NCI-H69 (cell line): ENCODE measurements around the gene VDR.
A peak's percentile ranks its signal among the peaks of the same experiment; 100 is the strongest.
"Not testable (repeated sequence)": the region's sequence is repeated elsewhere in the genome, so short reads cannot be mapped to it uniquely, and the experiment has no call there.

Experiments used
- DNase-seq: peaks from one replicate; lab custom pipeline; 2025; lab: John Stamatoyannopoulos, UW

The VDR gene

DNA sequence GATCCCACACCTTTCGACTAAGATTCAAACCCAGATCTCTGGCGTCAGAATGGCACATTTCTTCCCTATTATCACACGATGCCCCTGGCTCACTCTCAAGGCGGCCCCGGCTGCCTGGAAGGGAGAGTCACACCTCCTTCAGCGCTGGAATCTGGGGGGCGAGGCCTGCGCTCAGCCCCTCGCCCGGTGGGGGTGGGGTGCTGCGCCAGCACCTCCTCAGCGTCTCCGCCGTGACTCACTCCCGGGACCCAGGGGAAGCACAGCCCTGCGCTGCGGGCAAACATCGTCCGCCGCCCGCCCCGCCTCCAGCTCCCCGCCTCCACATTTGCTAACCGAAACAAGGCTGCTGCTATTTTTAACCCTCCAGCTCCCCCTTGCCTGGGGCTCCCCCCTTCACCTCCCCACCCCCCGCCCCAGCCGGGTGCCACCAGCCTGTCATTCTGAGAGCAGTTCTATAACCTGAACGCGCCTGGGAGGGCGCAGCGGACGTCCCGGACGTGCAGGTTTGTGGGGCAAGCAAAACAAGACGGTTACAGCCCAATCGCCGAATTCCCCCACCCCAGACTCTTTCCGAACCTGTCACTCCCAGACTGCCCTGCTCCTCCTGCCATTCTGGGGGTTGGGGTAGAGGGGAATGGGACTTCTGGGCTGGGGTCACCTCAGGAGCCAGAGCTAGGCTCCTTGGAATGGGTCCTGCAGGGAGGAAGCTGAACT lies 91.8 kb downstream of the VDR start:
- peak; percentile 66 for DNase-seq

DNA sequence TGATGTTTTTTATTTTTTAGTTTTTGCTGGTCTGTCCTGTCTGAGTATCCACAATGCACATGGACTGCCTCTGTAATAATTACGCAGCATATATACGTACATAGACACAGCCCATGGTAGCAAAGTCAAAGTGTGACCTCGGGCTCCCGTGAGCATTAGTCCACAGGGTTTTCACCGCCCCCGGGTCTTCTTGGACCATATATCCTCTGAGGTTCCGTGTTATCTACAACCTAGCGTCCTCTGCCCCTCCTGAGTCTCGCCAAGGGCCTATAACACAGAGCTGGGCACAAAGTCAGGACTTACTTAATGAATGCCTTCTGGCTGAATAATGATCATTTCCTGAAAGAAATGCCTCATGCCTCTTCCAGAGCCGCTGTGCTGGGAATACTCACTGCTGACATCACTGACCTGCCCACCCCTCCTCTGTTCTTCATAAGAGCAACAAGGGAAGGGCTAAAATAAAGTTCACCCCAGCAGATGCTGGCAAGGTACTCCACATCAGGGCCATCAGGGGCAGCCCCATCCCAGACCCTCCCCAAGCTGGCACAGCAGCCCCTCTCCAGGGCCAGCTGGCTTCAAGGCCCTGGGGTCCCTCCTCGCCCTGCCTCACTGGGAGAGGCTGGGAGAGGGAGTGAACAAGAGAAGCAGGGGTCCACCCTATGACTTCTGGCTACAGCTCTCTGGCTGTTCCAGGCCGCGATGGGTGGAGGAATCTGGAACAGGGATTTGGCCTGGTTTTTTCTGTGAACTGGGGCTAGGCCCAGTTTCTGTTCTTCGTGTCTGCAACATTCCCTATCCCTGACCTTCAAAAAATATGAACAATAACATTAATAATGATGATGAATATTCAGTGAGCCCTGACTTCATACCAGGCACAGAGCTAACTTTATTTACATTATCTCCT lies 93.0 kb downstream of the VDR start:
- no peak for DNase-seq

DNA sequence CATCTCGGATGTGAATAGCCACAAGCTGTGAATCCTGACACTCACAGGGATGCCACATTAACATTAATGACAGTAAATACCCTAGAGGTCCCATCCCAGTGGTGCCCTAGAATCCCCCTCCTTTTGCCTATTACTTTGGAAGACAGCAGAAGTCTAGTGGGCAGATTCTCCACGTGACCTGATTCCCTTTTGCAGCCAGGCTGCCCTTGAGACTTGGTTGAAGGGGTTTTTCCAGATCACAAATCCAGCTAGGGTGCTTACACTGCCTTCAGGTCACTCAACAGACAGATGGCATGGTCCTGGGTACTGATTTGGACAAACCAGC lies 93.8 kb downstream of the VDR start:
- no peak for DNase-seq

DNA sequence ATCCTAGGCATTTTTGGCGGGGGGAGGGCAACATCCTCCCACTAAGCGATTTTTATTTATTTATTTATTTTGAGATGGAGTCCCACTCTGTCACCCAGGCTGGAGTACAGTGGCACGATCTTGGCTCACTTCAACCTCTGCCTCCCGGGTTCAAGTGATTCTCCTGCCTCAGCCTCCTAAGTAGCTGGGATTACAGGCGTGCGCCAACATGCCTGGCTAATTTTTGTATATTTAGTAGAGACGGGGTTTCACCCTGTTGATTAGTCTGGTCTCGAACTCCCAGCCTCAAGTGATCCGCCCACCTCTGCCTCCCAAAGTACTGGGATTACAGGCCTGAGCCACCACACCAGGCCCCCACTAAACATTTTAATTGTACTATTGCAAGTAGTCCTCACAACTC lies 95.3 kb downstream of the VDR start:
- DNase-seq: not testable (repeated sequence)

DNA sequence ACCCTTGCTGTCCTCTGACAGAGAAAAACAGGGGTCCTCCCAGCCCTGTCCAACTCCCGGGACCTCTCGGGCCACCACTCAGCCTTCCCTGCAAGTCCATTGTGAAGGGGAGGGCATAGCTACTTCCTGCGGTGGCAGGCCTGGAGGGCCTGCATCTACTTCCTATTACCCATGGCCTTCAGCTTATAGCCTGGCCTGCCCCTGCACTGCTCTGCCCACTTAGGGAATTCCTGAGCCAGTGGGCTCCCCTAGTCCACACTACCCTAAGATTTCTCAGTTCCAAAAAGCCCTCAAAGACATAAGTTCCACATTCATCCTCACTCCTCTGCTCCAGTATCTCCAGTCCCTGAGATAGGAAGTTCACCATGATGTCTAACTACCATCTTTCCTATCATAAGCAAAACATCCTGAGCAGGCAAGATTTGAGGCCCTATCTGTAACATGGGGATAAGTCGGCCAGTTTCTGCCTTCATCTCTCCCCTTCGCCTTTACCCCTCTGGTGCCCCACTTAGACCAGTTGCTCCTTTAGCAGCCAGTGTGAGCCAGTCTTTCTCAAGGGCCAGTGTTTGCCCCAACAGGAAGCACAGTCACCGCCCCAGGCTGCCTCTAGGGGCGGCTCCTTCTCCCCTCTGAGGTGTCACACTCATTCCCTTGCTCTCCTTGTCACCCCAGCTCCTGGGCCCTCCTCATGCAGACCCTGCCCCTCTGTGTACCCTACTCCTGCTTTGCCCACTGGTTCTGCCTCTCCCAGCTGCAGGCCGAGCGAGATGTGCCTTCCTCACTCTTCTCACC lies 96.0 kb downstream of the VDR start:
- DNase-seq: no peak

DNA sequence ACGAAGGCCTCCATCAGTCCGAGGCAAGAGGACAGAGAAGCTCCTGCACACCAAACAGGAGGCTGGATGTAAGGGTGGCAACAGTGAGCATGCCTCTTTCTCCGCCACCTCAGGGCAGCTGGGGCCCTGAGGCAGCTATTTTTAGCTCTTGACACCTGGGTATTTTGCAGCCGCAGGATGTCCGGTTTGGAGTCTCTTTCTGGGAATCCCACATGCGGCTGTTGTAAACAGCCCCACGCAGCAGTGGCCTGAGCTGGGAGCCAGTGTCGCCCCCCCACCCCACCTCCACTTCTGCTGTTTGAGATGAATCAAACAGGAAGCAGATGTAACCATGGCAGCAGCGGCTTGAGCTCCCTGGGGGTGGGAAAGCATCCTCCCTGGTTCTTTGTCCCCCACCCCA lies 96.7 kb downstream of the VDR start:
- peak; percentile 29 for DNase-seq

DNA sequence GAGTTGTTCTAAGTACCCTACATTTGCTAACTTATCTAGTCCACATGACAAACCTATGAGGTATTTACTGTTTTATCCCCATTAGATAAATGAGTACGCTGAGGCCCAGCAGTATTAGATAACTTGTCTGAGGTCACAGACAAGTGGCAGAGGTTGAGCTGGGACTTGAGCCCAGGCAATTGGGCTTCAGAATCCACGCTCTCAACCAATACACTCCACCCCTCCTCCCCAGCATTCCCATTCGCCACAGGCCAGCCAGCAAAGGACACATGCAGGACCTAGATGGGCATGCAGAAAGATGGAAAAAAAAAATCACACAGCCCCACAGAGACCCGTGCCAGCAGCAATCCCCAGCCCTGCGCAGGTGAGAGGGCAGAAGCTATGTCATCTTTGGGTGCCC lies 97.5 kb downstream of the VDR start:
- DNase-seq: no peak

DNA sequence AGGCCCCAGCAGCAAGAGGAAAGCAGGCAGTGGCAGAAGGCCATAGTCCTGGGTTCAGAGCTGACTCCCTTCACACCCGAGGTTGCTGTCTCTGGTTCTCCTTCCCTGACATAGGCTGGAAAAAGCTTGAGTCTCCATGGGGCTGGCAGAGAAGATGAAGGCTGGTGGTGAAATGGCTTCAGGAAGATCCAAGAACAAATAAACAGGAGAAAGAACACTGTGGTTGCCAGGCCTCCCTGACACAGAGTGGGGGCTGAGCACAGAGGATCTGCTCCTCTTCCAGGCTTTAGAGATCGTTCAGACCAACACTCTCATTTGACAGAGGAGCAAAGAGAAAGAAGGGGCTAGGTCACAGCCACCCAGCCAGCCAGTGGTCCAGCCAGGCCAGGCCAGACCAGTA lies 99.4 kb downstream of the VDR start:
- no peak for DNase-seq

DNA sequence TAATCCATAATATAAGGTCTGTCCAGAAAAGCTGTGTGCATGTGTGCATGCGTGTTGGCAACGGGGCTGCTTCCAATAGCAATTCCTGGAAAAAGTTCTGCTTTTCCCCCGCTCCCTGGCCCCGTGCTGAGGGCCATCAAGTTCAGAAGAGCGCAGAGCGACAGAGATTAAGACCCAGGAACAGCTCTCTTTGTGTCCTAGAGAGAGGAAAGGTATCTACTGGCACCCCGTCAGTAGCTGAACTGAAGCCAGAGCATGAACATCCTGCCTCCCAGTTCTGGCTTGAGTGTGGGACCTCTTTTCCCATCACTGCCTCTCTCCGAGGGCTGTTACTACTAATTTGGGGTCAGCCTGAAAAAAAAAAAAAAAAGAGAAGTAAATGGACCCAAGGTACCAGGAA lies 100.6 kb downstream of the VDR start:
- no peak for DNase-seq

DNA sequence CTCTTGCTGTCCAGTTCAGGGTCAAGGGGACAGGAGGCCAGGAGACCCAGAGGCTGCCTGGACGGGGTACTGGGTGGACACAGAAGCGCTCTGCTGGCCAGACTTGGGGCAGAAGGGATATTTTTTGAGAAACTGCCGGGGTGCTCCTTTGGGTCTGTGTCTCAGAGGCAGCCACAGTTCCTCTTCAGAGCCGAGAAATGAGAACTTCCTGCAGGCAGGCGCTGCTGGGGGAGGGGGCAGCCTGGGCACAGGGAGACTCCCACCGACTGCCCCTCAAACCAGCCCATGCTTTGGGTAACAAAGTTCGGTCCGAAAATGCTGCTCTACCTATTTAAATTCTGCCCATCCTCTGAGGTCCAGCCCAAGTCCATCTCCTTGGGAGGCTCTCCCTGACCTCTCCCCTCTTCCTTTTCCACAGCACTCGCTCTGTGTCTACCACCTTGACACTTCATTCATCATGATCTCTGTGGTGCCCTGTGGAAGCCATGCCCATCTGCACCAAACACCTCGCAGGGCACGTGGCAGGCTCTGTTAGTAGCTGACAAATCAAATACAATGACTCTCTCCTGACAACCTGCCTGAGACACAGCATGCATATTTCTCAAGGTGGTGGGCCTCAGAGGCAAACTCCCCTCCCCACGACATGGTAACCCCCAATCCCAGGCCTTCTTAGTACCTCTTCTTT lies 101.5 kb downstream of the VDR start:
- DNase-seq: no peak

DNA sequence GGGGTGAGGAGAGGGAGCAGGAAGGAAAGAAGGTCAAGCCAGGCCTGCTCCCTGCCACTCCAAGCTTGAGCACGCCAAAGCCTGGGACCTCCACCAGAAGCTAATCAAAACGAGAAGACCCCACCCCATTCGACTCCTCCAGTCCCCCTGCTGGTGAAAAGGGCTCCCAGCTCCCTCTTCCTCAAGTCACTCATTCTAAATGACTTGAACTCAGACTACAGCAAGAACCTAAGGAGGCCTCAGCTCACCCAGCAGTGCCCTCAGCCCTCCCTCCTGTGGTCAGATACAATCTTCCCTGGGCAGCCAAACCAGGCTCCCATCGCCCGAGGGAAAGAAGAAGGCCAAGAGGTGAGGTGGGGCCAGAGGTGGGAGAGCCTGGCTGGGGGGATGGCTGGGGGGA lies 102.5 kb downstream of the VDR start:
- no peak for DNase-seq

DNA sequence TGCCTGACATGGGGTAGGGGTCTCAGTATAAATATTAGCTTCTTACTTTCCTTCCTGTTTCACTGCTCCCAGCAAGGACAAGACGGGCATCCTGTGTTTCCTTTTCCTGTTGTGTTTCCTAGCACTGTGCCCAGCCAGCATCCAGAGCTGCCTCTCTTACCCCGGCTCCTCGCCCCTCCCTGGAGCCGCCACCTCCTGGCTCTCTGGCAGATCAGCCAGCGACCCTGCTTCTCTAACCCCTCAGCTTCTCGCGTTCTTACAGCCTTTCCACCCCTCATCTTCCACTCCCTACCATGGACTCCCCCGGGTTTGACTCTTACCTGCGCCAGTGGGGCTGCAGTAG lies 102.9 kb downstream of the VDR start:
- no peak for DNase-seq

DNA sequence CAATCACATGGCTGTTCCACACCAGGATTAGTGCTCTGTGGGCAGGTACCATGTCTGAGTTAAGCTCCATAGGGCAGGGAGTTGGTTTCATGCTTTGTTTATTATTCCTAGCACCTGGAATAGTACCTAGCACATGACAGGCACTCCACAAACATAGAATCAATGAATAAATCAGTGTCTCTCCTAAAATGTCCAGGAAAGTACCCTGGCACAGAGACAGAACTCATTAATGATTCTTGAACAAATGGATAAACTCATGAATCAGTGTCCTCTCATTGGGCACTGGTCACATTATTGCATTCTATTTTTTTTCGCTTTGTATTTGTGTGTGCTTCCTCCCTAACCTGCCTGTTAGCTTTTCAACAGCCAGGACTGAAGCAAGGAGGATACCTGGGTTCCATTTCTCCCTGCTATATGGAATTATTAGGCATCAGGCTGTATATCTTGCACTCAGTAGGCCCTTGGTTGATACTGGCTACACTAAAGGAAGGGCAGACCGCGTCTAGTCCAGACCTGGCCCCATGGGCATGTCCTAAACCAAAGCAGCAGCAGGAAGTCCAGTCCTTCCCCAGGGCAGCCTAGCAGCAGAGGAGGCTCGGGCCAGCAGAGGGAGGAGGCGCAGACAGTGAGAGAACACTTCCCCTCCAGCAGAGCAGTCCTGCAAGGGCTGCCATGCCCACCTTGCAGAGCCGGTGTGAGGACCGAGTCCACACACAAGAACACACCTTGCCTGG lies 103.5 kb downstream of the VDR start:
- DNase-seq: peak; percentile 25

DNA sequence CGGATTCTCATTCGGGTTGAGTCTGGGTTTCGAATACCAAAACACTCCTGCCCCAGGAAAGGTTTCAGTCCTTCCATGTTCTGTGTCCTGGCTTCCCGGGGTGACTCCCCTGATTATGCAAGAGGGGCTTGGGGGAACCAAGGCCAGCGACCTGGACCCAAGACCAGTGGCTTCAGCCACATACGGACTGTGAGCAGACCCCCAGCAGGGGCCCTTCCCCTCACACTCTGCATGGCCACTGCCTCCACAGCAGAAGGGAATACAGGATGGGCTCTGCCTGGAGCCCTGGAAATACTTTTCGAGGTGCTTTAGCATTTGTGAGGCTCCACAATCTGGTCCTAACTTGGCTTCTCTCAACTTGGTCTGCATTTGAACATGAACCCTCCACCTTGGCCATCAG lies 104.2 kb downstream of the VDR start:
- DNase-seq: no peak

DNA sequence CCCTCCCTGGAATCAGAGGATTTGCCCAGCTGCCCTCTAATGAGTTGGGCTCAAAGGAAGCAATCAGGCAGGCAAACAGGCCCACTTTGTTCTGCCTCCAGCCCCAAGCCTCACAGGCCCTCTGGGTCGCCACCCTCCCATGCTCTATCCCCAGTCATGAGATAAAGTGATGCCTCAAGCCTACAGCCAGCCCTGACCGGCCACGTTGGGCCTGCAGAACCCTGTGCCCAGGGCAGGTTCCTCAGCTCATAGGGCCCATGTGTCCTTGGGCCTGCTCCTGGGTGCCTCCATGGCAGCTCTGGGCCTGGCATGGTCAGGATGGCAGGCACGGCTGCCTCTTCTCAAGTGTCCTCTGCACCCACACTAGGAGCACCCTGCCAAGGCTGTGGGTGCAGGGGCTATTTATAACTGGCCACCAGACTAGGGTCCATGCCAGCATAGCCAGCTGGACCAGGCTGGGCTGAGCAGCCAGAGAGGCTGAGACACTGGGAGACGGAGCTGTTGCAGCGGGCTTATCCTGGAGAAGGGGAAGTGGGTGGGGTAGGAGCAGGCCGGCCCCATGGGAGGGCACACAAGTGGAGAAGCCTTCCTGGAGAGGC lies 105.3 kb downstream of the VDR start:
- DNase-seq: no peak

DNA sequence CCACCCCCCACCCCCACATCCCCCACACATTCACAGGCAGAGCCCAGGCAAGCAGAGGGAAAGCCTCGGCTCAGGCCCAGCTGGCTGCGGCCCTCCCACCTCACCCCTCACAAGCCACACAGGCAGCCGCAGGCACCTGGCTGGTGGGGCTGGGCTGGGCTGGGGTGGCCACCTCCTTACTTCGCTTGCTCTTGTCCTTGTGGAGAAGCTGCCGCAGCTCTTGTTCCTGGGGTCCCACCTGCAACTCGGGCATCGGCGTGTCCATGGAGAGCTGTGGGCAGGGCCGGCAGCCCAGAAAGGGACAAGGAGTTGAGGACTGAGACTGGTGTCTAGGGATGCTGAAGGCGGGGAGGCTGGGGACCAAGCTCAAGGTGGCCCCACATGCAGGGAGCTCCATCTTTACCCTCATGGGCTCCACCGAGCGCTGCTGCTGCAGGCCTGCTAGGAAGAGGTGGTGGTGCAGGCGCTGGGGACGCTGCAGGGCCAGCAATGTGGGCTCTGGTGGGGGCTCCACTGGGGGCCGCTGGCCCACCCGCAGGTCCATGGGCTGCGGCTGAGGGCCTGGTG lies 106.3 kb downstream of the VDR start:
- no peak for DNase-seq

DNA sequence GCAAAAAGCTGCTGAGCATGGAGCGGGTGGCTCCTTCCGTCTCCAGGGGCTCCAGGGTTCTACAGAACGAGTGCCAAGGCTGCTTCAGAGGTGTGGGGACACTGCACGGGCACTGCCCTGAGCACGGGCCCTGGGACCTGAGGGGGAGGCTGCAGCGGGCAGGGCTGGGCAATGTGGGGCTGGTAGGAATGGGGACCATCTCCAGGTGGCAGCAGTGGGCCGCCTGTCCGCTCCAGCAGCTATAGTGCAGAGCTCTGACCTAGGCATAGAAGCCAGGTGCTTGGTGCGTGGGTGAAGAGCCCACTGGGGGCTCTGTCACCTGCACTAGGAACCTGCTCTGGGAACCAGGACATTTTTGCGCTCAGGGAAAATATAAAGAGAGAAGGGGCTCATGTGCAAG lies 107.4 kb downstream of the VDR start:
- peak; percentile 70 for DNase-seq

DNA sequence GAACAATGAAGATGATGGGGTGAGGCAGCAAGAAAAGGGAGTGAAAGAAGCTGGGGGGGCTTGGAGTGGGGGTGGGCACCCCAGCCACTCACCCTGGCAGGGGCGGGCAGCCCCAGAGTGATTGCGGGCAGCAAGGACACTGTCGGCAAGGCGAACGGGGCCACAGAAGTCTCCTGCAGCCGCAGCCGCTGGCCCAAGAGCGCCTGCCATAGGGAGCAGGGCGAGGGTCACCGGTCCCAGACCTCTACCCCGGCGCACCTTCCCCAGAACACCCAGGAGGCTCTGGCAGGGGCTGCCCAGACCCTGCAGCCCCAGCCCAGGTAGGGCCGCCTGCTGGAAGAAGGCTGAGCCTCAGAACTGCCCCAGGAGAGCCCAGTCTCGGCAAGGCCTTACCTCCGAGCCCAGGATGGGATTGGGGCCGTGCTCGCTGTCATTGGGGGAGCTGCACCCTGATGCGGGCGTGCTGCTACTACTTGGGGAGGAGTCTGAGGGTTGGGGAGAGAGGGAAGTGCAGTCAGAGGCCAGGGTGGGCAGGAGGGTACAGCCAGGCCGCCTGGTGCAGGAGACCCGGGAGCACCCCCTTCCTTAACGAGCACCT lies 108.9 kb downstream of the VDR start:
- no peak for DNase-seq

DNA sequence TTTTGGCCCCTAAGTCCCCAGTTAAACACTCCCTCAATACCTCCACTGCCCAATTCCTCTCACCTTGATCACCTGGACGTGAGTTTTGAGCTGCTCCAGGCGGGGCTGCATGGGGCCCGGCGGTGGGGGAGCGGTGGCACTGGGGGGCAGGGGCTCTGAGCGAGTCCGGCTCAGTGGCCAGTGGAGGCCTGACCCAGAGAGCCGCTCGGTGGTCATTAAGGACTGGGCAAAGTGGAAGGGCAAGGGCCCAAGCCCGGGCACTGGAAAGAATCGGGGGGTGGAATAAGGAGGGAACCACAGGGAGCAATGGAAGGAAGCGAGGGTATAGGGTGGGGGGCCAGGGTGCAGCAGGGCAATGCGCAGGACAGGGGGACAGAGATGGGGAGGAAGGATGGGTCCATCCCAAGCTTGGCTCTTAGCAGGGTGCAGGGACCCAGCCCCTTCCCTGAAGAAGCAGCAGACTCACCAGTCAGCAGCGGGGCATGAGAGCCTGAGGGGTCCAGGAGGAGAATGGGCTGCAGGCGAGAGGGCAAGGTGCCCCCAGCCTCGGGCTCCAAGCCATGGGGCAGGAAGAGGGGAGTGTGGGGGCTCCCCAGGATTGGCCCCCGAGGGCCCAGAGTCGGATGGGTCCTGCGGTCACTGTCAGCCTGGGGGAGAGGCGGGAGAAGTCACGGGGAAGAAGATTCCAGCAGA lies 109.5 kb downstream of the VDR start:
- no peak for DNase-seq

DNA sequence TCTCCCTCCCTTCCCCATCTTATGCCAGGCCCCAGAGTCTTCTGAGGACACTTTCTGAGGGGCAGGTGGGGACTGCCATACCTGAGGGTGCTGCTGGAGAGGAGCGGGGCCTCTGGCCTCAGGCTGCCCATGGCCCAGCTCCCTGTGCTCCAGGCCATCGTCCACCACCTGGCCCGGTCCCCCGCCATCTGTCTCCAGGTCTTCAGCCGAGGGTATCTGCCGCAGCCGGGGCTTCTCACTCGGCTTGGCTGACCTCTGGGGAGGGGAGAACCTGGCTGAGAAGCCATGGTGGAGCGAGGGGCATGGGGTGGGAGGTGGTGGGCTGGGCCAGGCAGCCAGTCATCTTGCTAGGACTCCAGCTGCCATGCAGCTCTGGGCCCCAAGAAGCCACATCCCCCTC lies 110.1 kb downstream of the VDR start:
- DNase-seq: no peak
